HepG2 (cell line): Measurements from ENCODE around the gene TEKT2. TPM values are rescaled to one million over a fixed set of nuclear protein-coding genes. Genes with fewer than 3 reads are reported as not detected.
A peak's percentile ranks its signal among the peaks of the same experiment; 100 is the strongest.

Experiments
- ATAC-seq: fragments of 200-7000 bp; cut with Tn5 transposase; 3 replicates; pipeline ENCODE4 v1.9.1; 2020; ENCODE audit warnings: mild to moderate bottlenecking, moderate library complexity
- BruUV-seq: library from RNA; stranded (reverse); fragments of 400-500 nt; replicated peaks from 2 replicates; lab custom pipeline; 2021; lab: Mats Ljungman, UMichigan
- CTCF ChIA-PET: fragments of 300-600 bp; formaldehyde crosslinking; extraction: SDS; loops from one replicate; lab custom pipeline; 2021; ENCODE audit warnings: low total read pairs, inconsistent platforms, low intra/inter-chr PET ratio; lab: Yijun Ruan, JAX
- POLR2A ChIA-PET: fragments of 350-600 bp; sonication (Branson Sonifier 250); formaldehyde crosslinking; loops from one replicate; lab custom pipeline; 2020; ENCODE audit warnings: antibody characterized with exemption, inconsistent platforms; lab: Yijun Ruan, JAX
- DNase-seq: peaks from one replicate; pipeline ENCODE4 v3.0.0-alpha.2; 2015; ENCODE audit warnings: low spot score
- FAIRE-seq: peaks from 3 replicates; lab custom pipeline; 2011; peaks lifted over from hg19 to GRCh38; lab: Jason Lieb, UNC
- H2AFZ ChIP-seq: one replicate; pipeline ENCODE4 v1.6.1; 2011; ENCODE audit warnings: low read length, inconsistent platforms
- H3K27ac ChIP-seq: fragments of 300-600 bp; 3 replicates; pipeline ENCODE4 v1.8.0; 2011; ENCODE audit warnings: mixed run types, mild to moderate bottlenecking, mixed read lengths, low read length, inconsistent platforms; ENCODE audit not compliant: insufficient read depth; ENCODE audit errors: extremely low read length
- H3K27me3 ChIP-seq, 2 experiments: fragments of 200-600 bp in 1 of 2; 2 replicates in 1 of 2; 3 replicates in 1 of 2; pipeline versions ENCODE4 v1.6.0 to v1.8.0; 2011; ENCODE audit warnings: low read length in 2 of 2, mild to moderate bottlenecking in 2 of 2, moderate library complexity in 2 of 2, inconsistent platforms in 1 of 2; ENCODE audit not compliant: insufficient read depth in 2 of 2, control insufficient read depth in 1 of 2
- H3K36me3 ChIP-seq, 2 experiments: fragments of 200-600 bp in 1 of 2; replicated peaks in 1 of 2; 2 replicates in 1 of 2; 3 replicates in 1 of 2; pipeline versions ENCODE4 v1.5.1 to v1.8.0; 2011; ENCODE audit warnings: low read length in 2 of 2, inconsistent platforms in 1 of 2; ENCODE audit not compliant: insufficient read depth in 2 of 2, control insufficient read depth in 1 of 2
- H3K4me1 ChIP-seq: 2 replicates; pipeline ENCODE4 v1.5.1; 2012; ENCODE audit warnings: low read length, inconsistent platforms; ENCODE audit not compliant: insufficient read depth
- H3K4me2 ChIP-seq: 2 replicates; pipeline ENCODE4 v1.6.0; 2011; ENCODE audit warnings: low read depth, low read length, inconsistent platforms
- H3K4me3 ChIP-seq, 3 experiments: fragments of 200-600 bp in 1 of 3; sonication (generic), shearing (Covaris generic) in 1 of 3; replicated peaks in 1 of 3; 2 replicates each; pipeline ENCODE4 v1.5.1; 2011 to 2016; ENCODE audit warnings: low read length in 3 of 3, inconsistent platforms in 2 of 3, low read depth in 2 of 3, mild to moderate bottlenecking in 2 of 3, control low read depth in 1 of 3, mixed read lengths in 1 of 3; ENCODE audit not compliant: insufficient read depth in 1 of 3
- H3K79me2 ChIP-seq: one replicate; pipeline ENCODE4 v1.6.1; 2011; ENCODE audit warnings: low read length, inconsistent platforms; ENCODE audit not compliant: insufficient read depth
- H3K9ac ChIP-seq: 2 replicates; pipeline ENCODE4 v1.6.0; 2011; ENCODE audit warnings: mild to moderate bottlenecking, low read depth, low read length, inconsistent platforms; ENCODE audit not compliant: insufficient read depth
- H3K9me3 ChIP-seq: 2 replicates; pipeline ENCODE4 v1.5.1; 2012; ENCODE audit warnings: mild to moderate bottlenecking, low read length
- H4K20me1 ChIP-seq: 2 replicates; pipeline ENCODE4 v1.6.0; 2011; ENCODE audit warnings: inconsistent platforms, mild to moderate bottlenecking, low read length, moderate library complexity; ENCODE audit not compliant: insufficient read depth
- ASH2L ChIP-seq: fragments of 300-600, 200-600 bp; sonication (generic); IDR thresholded peaks from 2 replicates; pipeline ENCODE4 v1.7.0; 2017; ENCODE audit warnings: low read depth, mild to moderate bottlenecking, moderate library complexity, mixed read lengths, low read length; ENCODE audit not compliant: insufficient read length
- ATAD3A ChIP-seq: sonication (generic); formaldehyde crosslinking; IDR thresholded peaks from 2 replicates; pipeline ENCODE4 v1.4.0; 2020; ENCODE audit warnings: missing genetic modification reagents
- CTCF ChIP-seq: sonication (generic); formaldehyde crosslinking; IDR thresholded peaks from 2 replicates; pipeline ENCODE4 v1.5.0; 2020; ENCODE audit warnings: mild to moderate bottlenecking, missing genetic modification reagents, moderate library complexity
- DNMT3B ChIP-seq: conservative IDR thresholded peaks from 2 replicates; pipeline ENCODE4 v1.6.1; 2016; ENCODE audit warnings: missing biosample characterization, control low read depth
- ESRRA ChIP-seq: sonication (generic); formaldehyde crosslinking; IDR thresholded peaks from 2 replicates; pipeline ENCODE4 v1.5.1; 2020; ENCODE audit warnings: mild to moderate bottlenecking, low read depth, missing genetic modification reagents
- HDAC6 ChIP-seq: fragments of 200-600 bp; sonication (generic); IDR thresholded peaks from 2 replicates; pipeline ENCODE4 v1.7.0; 2017; ENCODE audit warnings: mild to moderate bottlenecking, antibody characterized with exemption, low read length, low read depth
- HNRNPL ChIP-seq: fragments of 200-400 bp; formaldehyde crosslinking; IDR thresholded peaks from 2 replicates; pipeline ENCODE4 v1.6.1; 2017; ENCODE audit warnings: mild to moderate bottlenecking, low read depth, low read length
- PITX1 ChIP-seq: sonication (generic); formaldehyde crosslinking; IDR thresholded peaks from 2 replicates; pipeline ENCODE4 v1.5.1; 2020; ENCODE audit warnings: mild to moderate bottlenecking, missing genetic modification reagents
- SAP130 ChIP-seq: IDR thresholded peaks from 2 replicates; pipeline ENCODE4 v1.6.1; 2016; ENCODE audit warnings: low read depth
- ZMYM3 ChIP-seq: sonication (generic); formaldehyde crosslinking; IDR thresholded peaks from 2 replicates; pipeline ENCODE4 v1.5.1; 2020; ENCODE audit warnings: mild to moderate bottlenecking, missing genetic modification reagents
- ZNF121 ChIP-seq: sonication (generic); formaldehyde crosslinking; IDR thresholded peaks from 2 replicates; pipeline ENCODE4 v1.5.0; 2020; ENCODE audit warnings: mild to moderate bottlenecking, missing genetic modification reagents
- ZNF432 ChIP-seq: sonication (generic); formaldehyde crosslinking; IDR thresholded peaks from 2 replicates; pipeline ENCODE4 v1.5.0; 2020; ENCODE audit warnings: missing genetic modification reagents, mild to moderate bottlenecking, borderline replicate concordance
- ZNF772 ChIP-seq: sonication (generic); formaldehyde crosslinking; IDR thresholded peaks from 2 replicates; pipeline ENCODE4 v1.5.0; 2020; ENCODE audit warnings: mild to moderate bottlenecking, missing genetic modification reagents
- ZSCAN25 ChIP-seq: sonication (generic); formaldehyde crosslinking; IDR thresholded peaks from 2 replicates; pipeline ENCODE4 v1.8.0; 2022; ENCODE audit warnings: mild to moderate bottlenecking, missing genetic modification reagents
- ZSCAN29 ChIP-seq: sonication (generic); formaldehyde crosslinking; conservative IDR thresholded peaks from 2 replicates; pipeline ENCODE4 v1.4.0; 2020; ENCODE audit warnings: mild to moderate bottlenecking, missing genetic modification reagents
- ZUFSP ChIP-seq: sonication (generic); formaldehyde crosslinking; IDR thresholded peaks from 2 replicates; pipeline ENCODE4 v1.9.0; 2021; ENCODE audit warnings: missing genetic modification reagents, mild to moderate bottlenecking, borderline replicate concordance
- WGBS: methylation state at CpG from one replicate; pipeline ENCODE4 v1.1.6; 2017; ENCODE audit warnings: low lambda C conversion rate; 5-methylcytosine and 5-hydroxymethylcytosine counted together
- in situ Hi-C: cut with HindIII; loops from 2 replicates; pipeline ENCODE4 v1.10.0; 2017; ENCODE audit warnings: low pct_unique_long_range_greater_than_20kb; ENCODE audit not compliant: extremely low pct_ligation_motif_present
- intact Hi-C: fragments of 100-400 bp; cut with micrococcal nuclease; formaldehyde crosslinking; loops from one replicate; pipeline ENCODE4 v1.10.0; 2022; ENCODE audit not compliant: unreplicated experiment
- polyA plus RNA-seq, 8 experiments: library from polyadenylated mRNA; depleted of rRNA in 3 of 8; stranded (reverse) in 7 of 8; unstranded in 1 of 8; fragments of >200 nt; fragmentation: Illumina TruSeq in 4 of 8; extraction: Trizol in 4 of 8; gene quantifications; 2 replicates each; pipeline versions ENCODE4 v1.2.1 to v1.2.3, GENCODE V29; 2011 to 2016; ENCODE audit warnings: low read depth in 4 of 8, missing spikeins in 1 of 8, mixed read lengths in 1 of 8; ENCODE audit not compliant: insufficient read depth in 1 of 8
- total RNA-seq, 5 experiments: library from RNA; depleted of rRNA; stranded (reverse); fragments of >200 nt; fragmentation: Illumina TruSeq; extraction: Trizol; gene quantifications; 2 replicates each; pipeline ENCODE4 v1.2.3, GENCODE V29; 2016; ENCODE audit warnings: low read depth in 1 of 5
- TF ChIP-seq, protein P1 (sequence below): sonication (generic); formaldehyde crosslinking; IDR thresholded peaks from 2 replicates; pipeline ENCODE4 v1.4.0; 2020; ENCODE audit warnings: mild to moderate bottlenecking, missing genetic modification reagents, borderline replicate concordance

Gene TEKT2
- total and polyA plus RNA-seq, 2 of the 13 experiments (the other 11 are each of a cell fraction or from before 2014, with no cell fraction given): 0.31 to 0.38 TPM

- peak overlapping the region; percentile 19 for H2AFZ ChIP-seq
- H3K9ac ChIP-seq: peak overlapping the region; percentile 41; the same call in 1 of the 2 replicates
- TF ChIP-seq ATAD3A (CRISPR knock-in tag) (no peak), ASH2L (no peak), HNRNPL (0 out of 2 replicates have a peak, but pooled peaks have one; percentile 14), SAP130 (CRISPR knock-in tag) (peak; percentile 38; the same call in 1 of the 2 replicates), ZMYM3 (CRISPR knock-in tag) (peak; percentile 89), PITX1 (CRISPR knock-in tag) (peak; percentile 15; the same call in 1 of the 2 replicates), ZNF772 (no peak), ZUFSP (CRISPR knock-in tag) (no peak), CTCF (CRISPR knock-in tag) (no peak; the same call in 1 of the 2 replicates), ESRRA (CRISPR knock-in tag) (peak; percentile 40; the same call in 1 of the 2 replicates), ZSCAN29 (CRISPR knock-in tag) (0 out of 2 replicates have a peak, but pooled peaks have one; percentile 53), ZNF432 (no peak), ZSCAN25 (CRISPR knock-in tag) (no peak), ZNF121 (CRISPR knock-in tag) (peak; percentile 58; the same call in 1 of the 2 replicates), HDAC6 (no peak), DNMT3B (CRISPR knock-in tag) (no peak)
- TF ChIP-seq, protein P1, sequence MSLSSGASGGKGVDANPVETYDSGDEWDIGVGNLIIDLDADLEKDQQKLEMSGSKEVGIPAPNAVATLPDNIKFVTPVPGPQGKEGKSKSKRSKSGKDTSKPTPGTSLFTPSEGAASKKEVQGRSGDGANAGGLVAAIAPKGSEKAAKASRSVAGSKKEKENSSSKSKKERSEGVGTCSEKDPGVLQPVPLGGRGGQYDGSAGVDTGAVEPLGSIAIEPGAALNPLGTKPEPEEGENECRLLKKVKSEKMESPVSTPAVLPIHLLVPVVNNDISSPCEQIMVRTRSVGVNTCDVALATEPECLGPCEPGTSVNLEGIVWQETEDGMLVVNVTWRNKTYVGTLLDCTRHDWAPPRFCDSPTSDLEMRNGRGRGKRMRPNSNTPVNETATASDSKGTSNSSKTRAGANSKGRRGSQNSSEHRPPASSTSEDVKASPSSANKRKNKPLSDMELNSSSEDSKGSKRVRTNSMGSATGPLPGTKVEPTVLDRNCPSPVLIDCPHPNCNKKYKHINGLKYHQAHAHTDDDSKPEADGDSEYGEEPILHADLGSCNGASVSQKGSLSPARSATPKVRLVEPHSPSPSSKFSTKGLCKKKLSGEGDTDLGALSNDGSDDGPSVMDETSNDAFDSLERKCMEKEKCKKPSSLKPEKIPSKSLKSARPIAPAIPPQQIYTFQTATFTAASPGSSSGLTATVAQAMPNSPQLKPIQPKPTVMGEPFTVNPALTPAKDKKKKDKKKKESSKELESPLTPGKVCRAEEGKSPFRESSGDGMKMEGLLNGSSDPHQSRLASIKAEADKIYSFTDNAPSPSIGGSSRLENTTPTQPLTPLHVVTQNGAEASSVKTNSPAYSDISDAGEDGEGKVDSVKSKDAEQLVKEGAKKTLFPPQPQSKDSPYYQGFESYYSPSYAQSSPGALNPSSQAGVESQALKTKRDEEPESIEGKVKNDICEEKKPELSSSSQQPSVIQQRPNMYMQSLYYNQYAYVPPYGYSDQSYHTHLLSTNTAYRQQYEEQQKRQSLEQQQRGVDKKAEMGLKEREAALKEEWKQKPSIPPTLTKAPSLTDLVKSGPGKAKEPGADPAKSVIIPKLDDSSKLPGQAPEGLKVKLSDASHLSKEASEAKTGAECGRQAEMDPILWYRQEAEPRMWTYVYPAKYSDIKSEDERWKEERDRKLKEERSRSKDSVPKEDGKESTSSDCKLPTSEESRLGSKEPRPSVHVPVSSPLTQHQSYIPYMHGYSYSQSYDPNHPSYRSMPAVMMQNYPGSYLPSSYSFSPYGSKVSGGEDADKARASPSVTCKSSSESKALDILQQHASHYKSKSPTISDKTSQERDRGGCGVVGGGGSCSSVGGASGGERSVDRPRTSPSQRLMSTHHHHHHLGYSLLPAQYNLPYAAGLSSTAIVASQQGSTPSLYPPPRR (CRISPR knock-in tag): 0 out of 2 replicates have a peak, but pooled peaks have one; percentile 19
Measured at GRCh38 chr1:36115200-36115669, 31.3 kb downstream of the TEKT2 start.

More at GRCh38 chr1:36115200-36115669, 31.3 kb downstream of the TEKT2 start:
- Histone ChIP-seq H3K27me3 (peaks cover 4 to 23% of the 10 kb centered on the region in 2 experiments; a peak in 2 of 5 replicates), H3K79me2 (no peaks in the 10 kb centered on the region), H4K20me1 (no peaks in the 10 kb centered on the region), H3K9me3 (no peaks in the 10 kb centered on the region), H3K4me2 (peak overlapping the region; percentile 91), H3K4me1 (peaks cover 41% of the 10 kb centered on the region), H3K4me3 (peak overlapping the region; percentile 53 to 69 (median 65)), H3K36me3 (no peaks in the 10 kb centered on the region), H3K27ac (no peak overlapping the region)
- intact Hi-C loops: no loop called here
- no peak for FAIRE-seq
- in situ Hi-C loops: no loop called here
- 5% methylated on average over 4 of the region's 18 CpGs for WGBS
- CTCF ChIA-PET: no interaction called here
- no TSS peak for BruUV-seq
- no peak for DNase-seq
- POLR2A ChIA-PET: interaction anchor here (1.2 to 1.9 kb wide), 4 partner anchors 9 to 191 kb away, joined by 3 to 7 read pairs (median 5); no protein-coding TSS in a partner anchor
- ATAC-seq: peak; percentile 63
